CD4-positive, alpha-beta T cell treated with Interleukin-17A for 4 hours (primary cell): ENCODE results near the gene RAB6A.

Experiments
- DNase-seq: peaks from one replicate; pipeline ENCODE4 v3.0.0-alpha.2; 2020; ENCODE audit warnings: mixed read lengths

RAB6A gene

GRCh38 chr11:73652046-73652730 lies 108.7 kb downstream of the RAB6A start:
- DNase-seq, result no peak

DNA sequence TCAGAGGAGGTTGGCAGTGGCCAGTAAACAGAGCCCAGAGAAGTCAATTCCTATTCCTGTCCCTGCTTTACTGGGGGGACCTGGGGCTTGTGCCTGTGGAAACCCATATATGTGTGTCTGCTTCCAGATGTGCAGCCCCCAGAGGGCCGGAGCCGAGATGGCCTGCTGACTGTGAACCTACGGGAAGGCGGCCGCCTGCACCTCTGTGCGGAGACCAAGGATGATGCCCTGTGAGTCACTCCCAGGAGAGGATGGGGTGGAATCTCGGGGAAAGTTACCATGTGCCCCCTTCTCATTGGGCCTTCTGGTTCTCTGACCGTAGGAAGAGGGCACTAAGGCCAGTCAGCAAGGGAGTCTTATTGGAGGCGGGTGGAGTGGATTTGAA lies 109.2 kb downstream of the RAB6A start:
- DNase-seq, result no peak

GRCh38 chr11:73651252-73651651 lies 109.6 kb downstream of the RAB6A start:
- DNase-seq, result no peak

- no peak for DNase-seq
Observed at GRCh38 chr11:73650400-73650799, 110.5 kb downstream of the RAB6A start.

GRCh38 chr11:73649206-73649605 lies 111.7 kb downstream of the RAB6A start:
- DNase-seq, result no peak

DNA sequence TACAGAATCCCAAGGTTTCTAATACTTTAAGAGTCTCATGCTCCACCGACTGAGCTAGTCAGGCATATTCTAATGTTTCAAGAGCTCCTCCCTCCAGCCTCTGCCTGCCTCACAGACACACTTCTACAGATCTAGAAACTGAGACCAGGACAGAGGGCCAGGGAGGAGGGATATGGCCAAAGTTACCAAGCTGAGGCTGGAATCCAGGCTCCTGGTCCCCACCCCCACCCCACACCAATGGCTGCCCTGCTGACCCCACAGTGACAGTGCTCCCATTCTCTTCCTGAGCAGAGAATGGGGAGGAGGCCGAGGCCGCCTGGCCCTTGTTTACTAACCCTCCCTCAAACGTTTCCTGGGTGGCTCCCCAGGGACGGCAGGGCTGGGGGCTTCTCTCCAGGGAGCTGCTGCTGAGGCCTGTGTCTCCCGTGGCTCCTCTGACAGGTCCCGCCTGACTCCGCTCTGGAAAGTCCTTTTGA lies 112.3 kb downstream of the RAB6A start:
- no peak for DNase-seq

DNA sequence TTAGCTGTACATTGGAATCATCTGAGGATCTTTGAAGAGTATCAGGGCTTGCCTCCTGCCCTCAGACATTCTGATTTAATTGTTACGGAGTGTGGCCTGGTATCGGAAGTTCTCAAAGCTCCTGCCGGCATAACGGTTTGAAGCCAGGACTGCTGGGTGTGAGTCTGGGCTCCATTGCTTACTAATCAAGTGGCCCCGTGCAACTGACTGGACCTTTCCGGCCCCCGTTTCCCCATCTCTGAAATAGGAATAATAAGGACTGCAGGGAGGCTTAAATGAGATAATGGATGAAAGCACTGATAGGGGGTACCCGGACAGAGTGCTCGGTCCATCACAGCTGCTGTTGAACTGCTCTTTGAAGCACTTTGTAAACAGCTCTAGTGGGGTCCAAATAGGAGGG lies 112.8 kb downstream of the RAB6A start:
- no peak for DNase-seq

DNA sequence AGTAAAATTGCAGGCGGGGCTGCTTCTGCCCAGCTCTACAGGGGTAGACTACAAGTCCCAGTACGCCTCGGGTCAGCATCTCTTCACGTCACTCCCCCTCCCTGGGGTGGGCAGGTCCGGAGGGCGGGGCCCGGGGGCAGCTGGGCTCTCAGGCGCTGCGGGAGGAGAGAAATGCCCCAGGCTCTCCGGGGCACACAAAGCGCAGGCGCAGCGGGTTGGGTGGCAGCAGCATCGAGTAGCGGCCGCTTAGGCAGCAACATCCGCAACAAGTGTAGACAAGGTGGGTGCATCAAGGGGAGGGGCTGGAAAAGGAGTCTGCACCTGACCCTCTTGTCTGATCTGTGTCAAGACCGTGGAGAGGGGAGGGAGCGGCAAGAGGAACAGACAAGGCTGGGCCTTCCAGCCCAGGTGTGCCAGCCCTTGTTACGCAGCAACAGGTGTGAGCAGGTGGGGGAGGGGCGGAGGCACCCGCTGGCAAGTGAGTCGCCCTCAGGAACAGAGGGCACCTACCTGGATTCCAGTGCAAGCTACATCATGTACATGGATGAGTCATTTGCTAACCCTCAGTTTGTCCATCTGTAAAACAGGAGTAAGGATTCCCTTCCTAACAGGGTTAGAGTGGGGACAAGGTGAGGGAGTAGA lies 113.3 kb downstream of the RAB6A start:
- DNase-seq, result peak; percentile 97

DNA sequence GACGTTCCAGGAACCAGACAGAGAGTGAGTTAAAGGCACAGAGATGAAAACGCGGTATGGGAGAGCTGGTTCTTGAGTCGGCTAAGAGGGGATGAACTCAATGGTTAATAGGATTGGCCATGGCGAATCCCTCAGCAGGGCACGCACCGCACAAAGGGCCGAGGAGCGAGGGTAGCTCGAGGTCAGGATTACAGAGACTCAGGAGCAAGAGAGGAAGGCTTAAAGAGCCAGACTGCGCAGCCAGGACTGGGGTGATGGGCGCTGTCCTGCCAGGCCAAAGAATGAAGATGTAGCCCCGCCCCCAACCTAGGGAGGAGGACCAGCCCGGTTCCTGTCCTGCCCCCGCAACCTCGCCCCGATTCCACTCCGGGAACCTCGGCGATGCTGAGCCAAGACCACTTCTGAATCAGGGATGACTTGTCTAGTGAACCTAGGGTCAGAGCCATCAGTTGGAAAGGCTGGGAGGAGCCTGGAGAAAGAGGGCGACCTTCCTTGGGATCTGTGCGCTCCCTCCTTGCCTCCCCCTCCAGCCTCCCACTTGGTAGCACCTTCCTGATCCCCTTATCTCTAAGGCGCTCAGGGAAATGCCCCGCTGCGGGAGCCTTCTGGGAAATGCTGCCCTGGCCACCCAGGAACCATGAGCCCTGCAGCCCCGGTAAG lies 114.8 kb downstream of the RAB6A start, which contains the start of gene PLEKHB1:
Gene PLEKHB1, plus strand, starts transcription at position 610 of the 660 bp plus-strand sequence. Its CDS starts 28 bp downstream, at position 638.
- DNase-seq, result no peak

- DNase-seq, result no peak
Observed at GRCh38 chr11:73645121-73645969, 115.5 kb downstream of the RAB6A start.

- no peak for DNase-seq
Observed at GRCh38 chr11:73641668-73642067, 119.2 kb downstream of the RAB6A start.

GRCh38 chr11:73640592-73640991 lies 120.3 kb downstream of the RAB6A start:
- no peak for DNase-seq

DNA sequence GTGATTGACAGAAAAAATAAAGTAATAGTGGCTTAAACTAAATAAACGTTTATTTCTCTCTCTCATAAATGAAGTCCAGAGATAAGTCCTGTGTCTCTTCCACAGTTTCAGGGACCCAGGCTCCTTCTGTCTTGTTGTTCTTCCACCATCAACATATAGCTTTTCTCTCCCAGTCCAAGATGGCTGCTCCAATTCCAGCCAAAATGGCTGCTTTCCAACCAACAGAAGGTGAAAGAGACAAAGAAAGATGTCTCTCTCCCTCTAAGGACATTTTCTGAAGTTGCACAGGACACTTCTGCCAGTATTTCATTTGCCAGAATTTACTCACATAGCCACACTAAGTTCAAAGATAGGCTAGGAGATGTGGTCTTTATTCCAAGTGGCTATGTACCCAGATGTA lies 123.9 kb downstream of the RAB6A start:
- no peak for DNase-seq

DNA sequence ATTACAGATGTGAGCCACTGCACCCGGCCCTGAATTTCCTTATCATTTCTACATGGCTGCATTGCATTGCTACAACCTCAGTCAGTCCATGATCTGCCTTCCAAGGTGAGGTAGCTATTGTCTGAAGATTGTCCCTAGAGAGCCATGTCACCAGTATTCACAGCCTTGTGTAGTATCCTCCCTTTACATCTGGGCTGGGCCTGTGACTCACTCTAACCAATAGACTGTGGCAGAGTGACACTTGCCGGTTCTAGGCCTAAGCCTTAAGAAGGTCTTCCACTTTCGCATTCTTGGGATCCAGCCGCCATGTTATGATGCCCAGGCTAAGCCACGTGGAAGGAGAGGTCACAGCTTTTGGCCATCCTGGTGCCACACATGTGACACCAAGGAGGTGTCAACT lies 124.6 kb downstream of the RAB6A start:
- DNase-seq, result no peak

DNA sequence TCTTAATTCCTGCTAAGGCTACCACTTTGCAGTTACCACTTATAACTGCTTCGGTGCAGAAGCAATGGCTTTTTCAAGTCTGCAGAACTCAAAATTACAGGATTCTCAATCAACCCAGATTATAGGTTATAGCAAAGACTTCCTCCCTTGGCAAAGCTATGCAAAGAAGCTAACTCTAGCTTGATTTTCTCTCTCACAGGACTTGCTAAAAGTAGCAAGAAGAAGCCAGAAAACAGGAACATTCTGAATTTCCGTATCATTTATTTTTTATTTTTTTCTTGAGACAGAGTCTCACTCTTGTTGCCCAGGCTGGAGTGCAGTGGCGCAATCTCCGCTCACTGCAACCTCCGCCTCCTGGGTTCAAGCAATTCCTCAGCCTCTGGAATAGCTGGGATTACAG lies 125.2 kb downstream of the RAB6A start:
- DNase-seq, result no peak

DNA sequence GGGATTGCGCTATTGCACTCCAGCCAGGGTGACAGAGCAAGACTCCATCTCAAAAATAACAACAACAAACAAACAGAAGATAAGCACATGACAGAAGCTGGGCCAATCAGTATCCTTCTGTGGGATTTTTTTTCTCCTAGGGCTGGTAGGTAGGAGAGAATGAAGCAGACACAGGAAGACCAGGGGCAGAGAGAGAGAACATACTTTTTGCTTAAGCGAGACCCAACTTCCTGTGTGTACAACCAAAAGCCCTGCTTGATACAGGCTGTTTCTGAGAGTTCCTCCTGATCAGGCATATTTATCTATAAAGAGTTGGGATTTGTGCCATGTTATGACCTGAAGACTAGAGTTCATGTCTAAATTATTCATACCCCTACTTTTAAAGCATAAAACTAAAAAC lies 126.9 kb downstream of the RAB6A start:
- DNase-seq, result peak; percentile 12

- DNase-seq, result no peak
Observed at GRCh38 chr11:73632996-73633395, 127.9 kb downstream of the RAB6A start.

DNA sequence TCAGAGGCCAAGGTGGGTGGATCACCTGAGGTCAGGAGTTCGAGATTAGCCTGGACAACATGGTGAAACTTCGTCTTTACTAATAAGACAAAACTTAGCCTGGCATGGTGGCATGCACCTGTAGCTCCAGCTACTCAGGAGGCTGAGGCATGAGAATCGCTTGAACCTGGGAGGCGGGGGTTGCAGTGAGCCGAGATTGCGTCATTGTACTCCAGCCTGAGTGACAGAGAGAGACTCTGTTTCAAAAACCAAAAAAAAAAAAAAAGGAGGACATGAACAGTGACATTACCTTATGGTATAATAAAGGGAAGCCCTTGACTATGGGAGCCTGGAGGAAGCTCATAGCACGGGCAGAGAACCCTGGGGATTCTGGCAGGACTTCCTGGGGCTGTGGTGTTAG lies 131.0 kb downstream of the RAB6A start:
- no peak for DNase-seq

DNA sequence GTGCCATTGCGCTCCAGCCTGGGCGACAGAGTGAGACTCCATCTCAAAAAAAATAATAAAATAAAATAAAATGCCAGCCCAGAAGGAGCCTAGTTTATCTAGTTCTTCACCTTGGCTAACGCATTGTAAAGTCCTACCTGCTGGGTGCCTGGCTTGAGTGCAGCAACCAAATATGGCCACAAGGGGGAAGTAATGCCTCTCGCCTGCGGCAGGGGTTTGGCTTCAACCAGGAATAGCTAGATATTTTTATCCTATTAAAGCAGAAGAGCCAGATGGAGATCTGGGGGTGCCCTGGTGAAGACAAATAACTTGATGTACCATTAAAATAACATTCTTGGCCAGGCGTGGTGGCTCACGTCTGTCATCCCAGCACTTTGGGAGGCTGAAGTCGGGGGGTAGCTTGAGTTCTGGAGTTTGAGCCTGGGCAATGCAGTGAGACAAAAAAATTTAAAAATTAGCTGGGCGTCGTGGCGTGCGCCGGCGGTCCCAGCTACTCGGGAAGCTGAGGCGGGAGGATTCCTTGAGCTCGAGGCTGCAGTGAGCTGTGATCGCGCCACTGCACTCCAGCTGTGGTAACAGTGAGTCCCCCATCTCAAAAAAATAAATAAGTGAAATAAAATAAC lies 135.1 kb downstream of the RAB6A start:
- peak; percentile 78 for DNase-seq
